AG09309 (cell line): ENCODE results near the gene ENTREP1.

Experiments
- DNase-seq: peaks from one replicate; pipeline ENCODE4 v3.0.0-alpha.2; 2010; ENCODE audit warnings: low read depth
- H3K4me3 ChIP-seq: 2 replicates; pipeline ENCODE4 v1.5.1; 2011; ENCODE audit warnings: mild to moderate bottlenecking, low read depth, low read length, moderate library complexity; ENCODE audit not compliant: control insufficient read depth
- CTCF ChIP-seq: IDR thresholded peaks from 2 replicates; pipeline ENCODE4 v1.5.1; 2011; ENCODE audit warnings: mild to moderate bottlenecking, low read depth, low read length, inconsistent platforms; ENCODE audit not compliant: insufficient read depth, control insufficient read depth; ENCODE audit errors: missing control alignments

The ENTREP1 gene

DNA sequence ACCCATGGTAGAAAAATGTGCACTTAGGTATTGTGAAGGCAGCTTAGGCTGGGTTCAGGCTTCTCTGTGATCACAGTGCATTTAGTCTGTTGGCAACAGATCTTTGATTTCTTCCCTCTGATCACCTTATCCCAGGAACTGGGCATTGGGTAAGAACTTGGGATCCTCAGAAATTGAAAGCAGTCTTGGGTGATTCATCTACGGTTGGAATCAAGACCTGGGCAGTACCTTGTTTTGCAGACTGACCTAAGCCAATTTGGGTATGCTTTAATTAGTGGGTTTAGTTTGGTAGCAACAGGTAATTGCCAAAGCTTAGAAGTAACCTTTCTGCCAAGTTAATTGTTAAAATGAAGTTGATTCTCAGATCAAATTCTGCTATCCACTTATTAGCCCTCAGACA, 17.8 kb downstream of the ENTREP1 start:
- no peak for DNase-seq
- no peak overlapping the region for H3K4me3 ChIP-seq
- TF ChIP-seq CTCF = no peak

DNA sequence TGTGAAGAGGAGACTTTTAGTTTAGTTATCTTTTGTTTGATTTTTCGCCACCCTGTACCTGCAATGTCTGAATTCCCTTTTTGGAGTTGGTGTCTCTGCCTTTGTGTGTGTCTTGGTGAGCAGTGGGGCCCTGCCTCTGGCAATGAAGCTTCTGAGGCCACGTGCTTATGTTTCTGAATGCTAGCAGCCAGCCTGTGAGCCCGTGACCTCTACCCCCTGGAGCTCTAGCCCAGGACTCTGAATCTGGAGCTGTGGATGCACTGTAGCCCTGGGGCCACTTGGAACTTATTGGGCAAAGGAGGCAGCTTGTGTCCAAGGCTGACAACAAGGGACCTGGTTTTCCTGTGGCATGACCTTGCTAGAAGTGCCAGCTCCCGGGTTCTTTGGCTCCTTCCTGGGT, 19.4 kb downstream of the ENTREP1 start:
- TF ChIP-seq CTCF = no peak
- no peak overlapping the region for H3K4me3 ChIP-seq
- DNase-seq = no peak

DNA sequence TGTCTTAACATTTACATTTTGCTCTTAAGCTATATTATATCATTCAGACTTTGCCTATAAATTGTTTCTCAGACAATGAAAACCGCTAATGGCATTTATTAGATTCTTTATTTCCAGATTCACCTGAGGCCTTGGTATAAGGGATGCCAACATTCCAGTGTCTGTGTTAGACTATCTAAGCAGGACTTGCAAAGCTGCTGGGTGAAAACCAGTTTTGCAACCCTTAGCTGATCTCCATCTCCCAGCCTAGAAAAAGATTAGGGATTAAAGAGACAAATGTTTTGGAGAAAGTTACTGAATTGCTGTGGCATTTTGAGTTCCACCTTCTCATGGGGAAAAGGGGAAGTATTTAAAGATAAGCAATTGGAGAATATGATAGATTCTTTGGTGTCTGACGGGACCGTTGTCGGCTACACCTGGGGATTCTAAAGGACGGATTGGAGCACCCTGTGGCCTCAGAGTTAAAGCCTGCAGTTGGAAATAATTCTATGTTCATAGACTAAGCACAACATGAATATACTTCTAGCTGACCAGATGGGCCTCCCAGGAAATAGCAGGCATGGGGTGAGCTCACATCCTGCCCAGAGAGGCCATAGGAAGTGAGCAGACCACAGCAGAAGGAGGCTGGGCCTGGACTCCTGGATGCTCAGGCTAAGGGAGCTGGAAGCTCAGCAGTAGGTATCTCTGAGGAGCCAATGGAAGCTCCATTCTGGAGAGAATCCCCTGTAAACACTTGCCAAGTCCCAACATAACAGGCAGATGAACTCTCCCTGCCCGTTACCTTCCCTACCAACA, 21.8 kb downstream of the ENTREP1 start:
- no peak for DNase-seq
- no peak for TF ChIP-seq CTCF
- no peak overlapping the region for H3K4me3 ChIP-seq

DNA sequence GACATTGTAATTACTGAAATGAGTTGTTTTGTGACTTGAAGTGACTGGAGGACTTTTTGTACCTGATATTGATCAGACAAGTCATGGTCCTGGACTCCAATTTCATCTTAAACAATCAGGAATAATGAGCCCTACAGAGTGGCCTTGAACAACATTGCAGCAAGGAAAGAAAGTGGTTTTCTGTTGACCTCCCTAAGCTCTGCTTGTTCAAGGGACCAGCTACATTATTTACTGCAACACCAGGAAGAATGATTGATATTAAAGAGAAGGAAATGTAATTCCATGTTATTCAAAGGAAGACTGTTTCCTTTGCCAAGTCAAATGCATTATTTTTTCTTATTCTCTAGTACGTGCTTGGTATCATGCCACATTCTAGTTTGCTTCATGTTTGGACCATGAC, 22.6 kb downstream of the ENTREP1 start:
- no peak for DNase-seq
- no peak for TF ChIP-seq CTCF
- no peak overlapping the region for H3K4me3 ChIP-seq

DNA sequence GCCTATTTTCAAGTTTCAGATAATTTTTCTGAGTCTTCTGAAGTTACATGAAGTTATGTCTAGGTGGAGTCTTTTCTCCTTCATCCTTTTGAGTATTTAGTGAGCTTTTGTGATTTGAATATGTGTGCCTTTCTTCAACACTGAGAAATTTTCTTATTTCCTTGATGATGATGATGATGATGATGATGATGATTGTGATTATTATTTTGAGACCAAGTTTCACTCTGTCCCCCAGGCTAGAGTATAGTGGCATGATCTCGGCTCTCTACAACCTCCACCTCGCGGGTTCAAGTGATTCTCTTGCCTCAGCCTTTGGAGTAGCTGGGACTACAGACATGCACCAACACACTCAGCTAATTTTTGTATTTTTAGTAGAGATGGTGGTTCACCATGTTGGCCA, 26.2 kb downstream of the ENTREP1 start:
- no peak for TF ChIP-seq CTCF
- H3K4me3 ChIP-seq = no peak overlapping the region
- DNase-seq = no peak

GRCh38 chr9:69355232-69355631, 30.2 kb downstream of the ENTREP1 start:
- no peak for DNase-seq
- no peak for TF ChIP-seq CTCF
- no peak overlapping the region for H3K4me3 ChIP-seq
